ENCODE results near the gene OPTC. TPM values are rescaled to one million over a fixed set of nuclear protein-coding genes. Genes with fewer than 3 reads are reported as not detected.

Gene OPTC
- polyA plus RNA-seq, 1 donor from 2014 or later: not detected

GRCh38 chr1:203548892-203549291 lies 54.9 kb downstream of the OPTC start:
- no peaks in the 10 kb centered on the region for H3K9me3 ChIP-seq (ENCODE audit: low read length)
- no peak overlapping the region for H3K4me3 ChIP-seq (ENCODE audit: low read length)
- no peak overlapping the region for H3K9ac ChIP-seq (ENCODE audit: low read length)
- no peak overlapping the region for H2AFZ ChIP-seq (ENCODE audit: low read depth, low read length)
- H3K79me2 ChIP-seq (replicated peaks; ENCODE audit: insufficient read depth, low read length): no peaks in the 10 kb centered on the region
- no peak overlapping the region for H3K4me2 ChIP-seq (ENCODE audit: low read length)
- H3K27me3 ChIP-seq (ENCODE audit: insufficient read depth, low read depth, low read length): no peaks in the 10 kb centered on the region
- no peak for TF ChIP-seq RAD21 (conservative IDR thresholded peaks at IDR 0.05)
- TF ChIP-seq REST (IDR thresholded peaks at IDR 0.05; ENCODE audit: borderline replicate concordance): no peak
- no peak for TF ChIP-seq SMC3 (conservative IDR thresholded peaks at IDR 0.05; ENCODE audit: poor library complexity)
- TF ChIP-seq EZH2 (IDR thresholded peaks at IDR 0.05; ENCODE audit: borderline replicate concordance, insufficient read depth, low read length, poor library complexity, severe bottlenecking): no peak
- TF ChIP-seq EP300 (conservative IDR thresholded peaks at IDR 0.05; ENCODE audit: poor library complexity, severe bottlenecking): no peak
- TF ChIP-seq POLR2AphosphoS5 (IDR thresholded peaks at IDR 0.05): no peak
- no peaks in the 10 kb centered on the region for H4K20me1 ChIP-seq (ENCODE audit: insufficient read depth)
- H3K9me2 ChIP-seq (ENCODE audit: insufficient read depth, low read length): no peaks in the 10 kb centered on the region
- H3K36me3 ChIP-seq (ENCODE audit: insufficient read depth, low read length): no peaks in the 10 kb centered on the region
- no peak overlapping the region for H3K27ac ChIP-seq (ENCODE audit: low read length)
- H3F3A ChIP-seq (ENCODE audit: insufficient read depth, low read length, poor library complexity, severe bottlenecking): no peaks in the 10 kb centered on the region

- H3K9me2 ChIP-seq (ENCODE audit: insufficient read depth, low read length): no peaks in the 10 kb centered on the region
- no peak overlapping the region for H2AFZ ChIP-seq (ENCODE audit: low read depth, low read length)
- TF ChIP-seq TAF1 (IDR thresholded peaks at IDR 0.05; ENCODE audit: low read depth): no peak
- no peak for TF ChIP-seq EZH2 (IDR thresholded peaks at IDR 0.05; ENCODE audit: borderline replicate concordance, insufficient read depth, low read length, poor library complexity, severe bottlenecking)
- TF ChIP-seq REST (IDR thresholded peaks at IDR 0.05; ENCODE audit: borderline replicate concordance): no peak
- TF ChIP-seq MXI1 (conservative IDR thresholded peaks at IDR 0.05; ENCODE audit: poor library complexity, severe bottlenecking): no peak
- TF ChIP-seq CTCF (IDR thresholded peaks at IDR 0.05; ENCODE audit: poor library complexity, severe bottlenecking): no peak
- TF ChIP-seq EP300 (conservative IDR thresholded peaks at IDR 0.05; ENCODE audit: poor library complexity, severe bottlenecking): no peak
- TF ChIP-seq RAD21 (conservative IDR thresholded peaks at IDR 0.05): no peak
- TF ChIP-seq SMC3 (conservative IDR thresholded peaks at IDR 0.05; ENCODE audit: poor library complexity): no peak
- TF ChIP-seq POLR2AphosphoS5 (IDR thresholded peaks at IDR 0.05): no peak
- no peaks in the 10 kb centered on the region for H3K79me2 ChIP-seq (replicated peaks; ENCODE audit: insufficient read depth, low read length)
- no peak overlapping the region for H3K27ac ChIP-seq (ENCODE audit: low read length)
- no peaks in the 10 kb centered on the region for H3K36me3 ChIP-seq (ENCODE audit: insufficient read depth, low read length)
- no peaks in the 10 kb centered on the region for H4K20me1 ChIP-seq (ENCODE audit: insufficient read depth)
- H3K4me3 ChIP-seq (ENCODE audit: low read length): no peak overlapping the region
- no peaks in the 10 kb centered on the region for H3F3A ChIP-seq (ENCODE audit: insufficient read depth, low read length, poor library complexity, severe bottlenecking)
- H3K9me3 ChIP-seq (ENCODE audit: low read length): no peaks in the 10 kb centered on the region
- H3K4me2 ChIP-seq (ENCODE audit: low read length): no peak overlapping the region
- H3K27me3 ChIP-seq (ENCODE audit: insufficient read depth, low read depth, low read length): no peaks in the 10 kb centered on the region
- H3K9ac ChIP-seq (ENCODE audit: low read length): no peak overlapping the region
Observed at GRCh38 chr1:203549309-203549708, 55.4 kb downstream of the OPTC start.
